ENCODE results near the gene TKTL1. TPM values are rescaled to one million over a fixed set of nuclear protein-coding genes. Genes with fewer than 3 reads are reported as not detected.

Gene TKTL1
- total RNA-seq, 2 donors from 2014 or later: 1.1 to 4.0 TPM

GRCh38 chrX:154352466-154352865 is 56.9 kb downstream of the TKTL1 start:
- H3K36me3 ChIP-seq: peaks cover 81% of the 10 kb centered on the region
- H3K9me3 ChIP-seq: no peaks in the 10 kb centered on the region
- H3K27me3 ChIP-seq: no peaks in the 10 kb centered on the region
- DNase-seq (ENCODE audit: low spot score): no peak
- no peak overlapping the region for H3K4me3 ChIP-seq
- TF ChIP-seq, protein P1, sequence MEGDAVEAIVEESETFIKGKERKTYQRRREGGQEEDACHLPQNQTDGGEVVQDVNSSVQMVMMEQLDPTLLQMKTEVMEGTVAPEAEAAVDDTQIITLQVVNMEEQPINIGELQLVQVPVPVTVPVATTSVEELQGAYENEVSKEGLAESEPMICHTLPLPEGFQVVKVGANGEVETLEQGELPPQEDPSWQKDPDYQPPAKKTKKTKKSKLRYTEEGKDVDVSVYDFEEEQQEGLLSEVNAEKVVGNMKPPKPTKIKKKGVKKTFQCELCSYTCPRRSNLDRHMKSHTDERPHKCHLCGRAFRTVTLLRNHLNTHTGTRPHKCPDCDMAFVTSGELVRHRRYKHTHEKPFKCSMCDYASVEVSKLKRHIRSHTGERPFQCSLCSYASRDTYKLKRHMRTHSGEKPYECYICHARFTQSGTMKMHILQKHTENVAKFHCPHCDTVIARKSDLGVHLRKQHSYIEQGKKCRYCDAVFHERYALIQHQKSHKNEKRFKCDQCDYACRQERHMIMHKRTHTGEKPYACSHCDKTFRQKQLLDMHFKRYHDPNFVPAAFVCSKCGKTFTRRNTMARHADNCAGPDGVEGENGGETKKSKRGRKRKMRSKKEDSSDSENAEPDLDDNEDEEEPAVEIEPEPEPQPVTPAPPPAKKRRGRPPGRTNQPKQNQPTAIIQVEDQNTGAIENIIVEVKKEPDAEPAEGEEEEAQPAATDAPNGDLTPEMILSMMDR (IDR thresholded peaks at IDR 0.05): no peak
- H3K4me1 ChIP-seq: no peaks in the 10 kb centered on the region
- H3K27ac ChIP-seq: no peak overlapping the region

GRCh38 chrX:154353172-154353843 is 57.7 kb downstream of the TKTL1 start:
- Histone ChIP-seq H3K4me1 (no peaks in the 10 kb centered on the region), H3K4me3 (no peak overlapping the region), H3K36me3 (peaks cover 89% of the 10 kb centered on the region), H3K27ac (no peak overlapping the region), H3K9me3 (no peaks in the 10 kb centered on the region), H3K27me3 (no peaks in the 10 kb centered on the region)
- TF ChIP-seq, protein P1 (IDR thresholded peaks at IDR 0.05): no peak
- no peak for DNase-seq (ENCODE audit: low spot score)

- no peak for DNase-seq (ENCODE audit: low spot score)
- TF ChIP-seq, protein P1 (IDR thresholded peaks at IDR 0.05): no peak
- H3K4me1 ChIP-seq: peaks cover 0 to 6% of the 10 kb centered on the region in 2 donors
- peaks cover 90% of the 10 kb centered on the region for H3K36me3 ChIP-seq
- no peak overlapping the region for H3K27ac ChIP-seq
- H3K4me3 ChIP-seq: no peak overlapping the region
- no peaks in the 10 kb centered on the region for H3K9me3 ChIP-seq
- H3K27me3 ChIP-seq: no peaks in the 10 kb centered on the region
Measured at GRCh38 chrX:154354013-154354412, 58.4 kb downstream of the TKTL1 start.

- TF ChIP-seq, protein P1 (IDR thresholded peaks at IDR 0.05): no peak
- Histone ChIP-seq H3K27me3 (no peaks in the 10 kb centered on the region), H3K4me1 (peaks cover 0 to 11% of the 10 kb centered on the region in 2 donors), H3K9me3 (no peaks in the 10 kb centered on the region), H3K27ac (peak overlapping the region in 1 of 2 donors; percentile 7), H3K36me3 (peaks cover 90% of the 10 kb centered on the region), H3K4me3 (no peak overlapping the region)
- no peak for DNase-seq (ENCODE audit: low spot score)
Measured at GRCh38 chrX:154354516-154354915, 58.9 kb downstream of the TKTL1 start.

DNA sequence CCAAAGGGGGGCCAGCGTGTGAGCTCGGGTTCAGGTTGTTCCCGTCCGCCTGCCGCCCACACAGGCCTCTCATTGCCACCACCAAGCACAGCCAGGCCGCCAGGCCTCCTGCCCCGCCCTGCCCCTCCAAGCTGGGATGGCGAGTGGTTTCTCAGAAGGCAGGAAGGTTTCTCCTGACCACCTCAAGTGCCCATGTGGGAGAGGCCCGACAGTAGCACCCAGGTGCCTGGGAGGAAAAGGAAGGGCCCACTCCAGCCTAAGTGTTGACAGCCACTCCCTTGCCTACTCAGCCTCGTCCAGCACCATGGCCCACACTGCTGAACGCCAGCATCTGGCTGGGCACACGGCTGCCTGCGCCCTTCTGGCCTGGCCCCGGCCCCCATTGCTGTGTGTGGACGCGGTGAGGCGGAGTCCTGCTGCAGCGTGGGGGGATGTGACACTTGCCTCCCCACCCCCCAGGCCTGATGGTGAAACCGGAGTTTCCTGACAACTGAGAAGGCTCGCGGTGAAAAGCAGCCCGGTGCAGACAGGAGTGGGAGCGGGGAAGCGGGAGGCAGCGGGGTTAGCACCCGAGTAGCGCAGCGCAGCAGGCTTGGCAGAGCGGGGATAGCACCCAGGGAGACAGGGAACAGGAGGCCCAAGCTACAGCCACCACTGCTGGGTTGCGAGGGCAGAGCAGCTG is 59.6 kb downstream of the TKTL1 start:
- DNase-seq (ENCODE audit: low spot score): no peak
- peaks cover 92% of the 10 kb centered on the region for H3K36me3 ChIP-seq
- no peak overlapping the region for H3K4me3 ChIP-seq
- peaks cover 0 to 18% of the 10 kb centered on the region in 2 donors for H3K4me1 ChIP-seq
- peak overlapping the region in 1 of 2 donors; percentile 28 for H3K27ac ChIP-seq
- TF ChIP-seq, protein P1 (IDR thresholded peaks at IDR 0.05): no peak
- H3K27me3 ChIP-seq: no peaks in the 10 kb centered on the region
- H3K9me3 ChIP-seq: no peaks in the 10 kb centered on the region
